Measurements from ENCODE around the gene THSD4.
"Not testable (repeated sequence)": the region's sequence is repeated elsewhere in the genome, so short reads cannot be mapped to it uniquely, and the experiment has no call there.

THSD4 gene

DNA sequence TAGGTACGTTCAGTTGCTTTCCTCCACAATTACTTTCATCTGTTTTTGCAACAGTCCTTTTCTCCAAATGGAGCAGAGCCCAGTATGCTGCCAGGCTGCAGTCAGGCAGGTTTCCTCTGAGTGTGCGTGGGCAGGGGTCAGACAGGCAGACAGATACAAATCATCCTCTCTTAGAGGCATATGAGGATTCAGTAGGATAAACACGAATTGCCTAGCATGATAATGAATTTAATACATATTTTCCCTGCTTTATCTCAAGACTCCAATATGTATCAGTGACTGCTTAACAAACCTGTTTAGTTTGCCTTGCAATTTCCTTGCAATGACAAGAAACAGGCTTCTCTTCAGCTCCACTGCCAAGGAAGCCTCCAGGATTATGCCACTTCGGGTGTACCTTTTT, 554.4 kb downstream of the THSD4 start:
- Histone ChIP-seq H2AFZ (ENCODE audit: low read length) (no peak overlapping the region), H3K27ac (ENCODE audit: low read depth, low read length, poor library complexity, severe bottlenecking) (no peak overlapping the region), H3K4me2 (ENCODE audit: low read length) (no peak overlapping the region), H4K20me1 (ENCODE audit: insufficient read depth, low read length) (no peaks in the 10 kb centered on the region), H3K79me2 (ENCODE audit: insufficient read depth, low read length) (no peaks in the 10 kb centered on the region), H3K9ac (ENCODE audit: low read length) (no peak overlapping the region), H3F3A (ENCODE audit: insufficient read depth, low read length) (no peaks in the 10 kb centered on the region), H3K4me3 (ENCODE audit: low read depth, low read length, poor library complexity, severe bottlenecking) (no peak overlapping the region), H3K36me3 (ENCODE audit: insufficient read depth, low read length) (no peaks in the 10 kb centered on the region), H3K27me3 (ENCODE audit: insufficient read depth, low read length) (no peaks in the 10 kb centered on the region), H3K9me2 (ENCODE audit: low read depth, low read length) (no peaks in the 10 kb centered on the region), H3K4me1 (ENCODE audit: insufficient read depth, low read length, severe bottlenecking) (no peaks in the 10 kb centered on the region), H3K9me3 (ENCODE audit: low read length) (no peaks in the 10 kb centered on the region)
- TF ChIP-seq CTCF (IDR thresholded peaks at IDR 0.05; ENCODE audit: low read length) (no peak), EZH2 (IDR thresholded peaks at IDR 0.05; ENCODE audit: borderline replicate concordance, low read length) (no peak)

DNA sequence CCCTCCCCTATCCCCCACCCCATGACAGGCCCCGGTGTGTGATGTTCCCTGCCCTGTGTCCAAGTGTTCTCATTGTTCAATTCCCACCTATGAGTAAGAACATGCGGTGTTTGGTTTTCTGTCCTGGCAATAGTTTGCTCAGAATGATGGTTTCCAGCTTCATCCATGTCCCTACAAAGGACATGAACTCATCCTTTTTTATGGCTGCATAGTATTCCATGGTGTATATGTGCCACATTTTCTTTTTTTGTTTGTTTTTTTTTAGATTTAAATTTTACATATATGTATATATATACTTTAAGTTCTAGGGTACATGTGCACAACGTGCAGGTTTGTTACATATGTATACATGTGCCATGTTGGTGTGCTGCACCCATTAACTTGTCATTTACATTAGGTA, 555.0 kb downstream of the THSD4 start:
- H2AFZ ChIP-seq (ENCODE audit: low read length); H3K9ac ChIP-seq (ENCODE audit: low read length); H3K9me2 ChIP-seq (ENCODE audit: low read depth, low read length); H3K4me2 ChIP-seq (ENCODE audit: low read length); H3F3A ChIP-seq (ENCODE audit: insufficient read depth, low read length); H3K79me2 ChIP-seq (ENCODE audit: insufficient read depth, low read length); H4K20me1 ChIP-seq (ENCODE audit: insufficient read depth, low read length); H3K27ac ChIP-seq (ENCODE audit: low read depth, low read length, poor library complexity, severe bottlenecking); H3K4me3 ChIP-seq (ENCODE audit: low read depth, low read length, poor library complexity, severe bottlenecking); H3K9me3 ChIP-seq (ENCODE audit: low read length); H3K27me3 ChIP-seq (ENCODE audit: insufficient read depth, low read length); H3K4me1 ChIP-seq (ENCODE audit: insufficient read depth, low read length, severe bottlenecking); H3K36me3 ChIP-seq (ENCODE audit: insufficient read depth, low read length): not testable (repeated sequence)

DNA sequence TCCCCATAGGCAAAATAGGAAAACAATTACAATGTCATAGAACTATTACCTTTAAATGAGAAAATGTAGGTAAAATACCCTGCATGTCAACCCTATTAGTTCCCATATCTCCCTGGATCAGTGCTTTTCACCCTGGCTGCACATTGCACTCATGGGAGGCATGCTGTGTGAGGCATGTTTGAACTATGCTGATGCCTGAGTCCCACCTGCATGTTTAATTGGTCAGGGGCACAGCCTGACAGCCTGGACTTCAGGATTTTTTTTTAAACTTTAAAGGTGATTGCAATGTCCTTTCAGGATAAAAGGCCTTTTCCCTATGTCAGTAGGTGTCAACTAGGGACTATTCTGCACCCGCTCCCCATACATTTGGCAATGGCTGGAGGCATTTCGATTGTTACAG, 559.1 kb downstream of the THSD4 start:
- Histone ChIP-seq H3K27ac (ENCODE audit: low read depth, low read length, poor library complexity, severe bottlenecking) (no peak overlapping the region), H2AFZ (ENCODE audit: low read length) (no peak overlapping the region), H3K9ac (ENCODE audit: low read length) (no peak overlapping the region), H3F3A (ENCODE audit: insufficient read depth, low read length) (no peaks in the 10 kb centered on the region), H3K4me3 (ENCODE audit: low read depth, low read length, poor library complexity, severe bottlenecking) (no peak overlapping the region), H3K79me2 (ENCODE audit: insufficient read depth, low read length) (no peaks in the 10 kb centered on the region), H3K27me3 (ENCODE audit: insufficient read depth, low read length) (no peaks in the 10 kb centered on the region), H3K9me2 (ENCODE audit: low read depth, low read length) (no peaks in the 10 kb centered on the region), H3K36me3 (ENCODE audit: insufficient read depth, low read length) (no peaks in the 10 kb centered on the region), H3K4me1 (ENCODE audit: insufficient read depth, low read length, severe bottlenecking) (no peaks in the 10 kb centered on the region), H3K9me3 (ENCODE audit: low read length) (no peaks in the 10 kb centered on the region), H4K20me1 (ENCODE audit: insufficient read depth, low read length) (no peaks in the 10 kb centered on the region), H3K4me2 (ENCODE audit: low read length) (no peak overlapping the region)
- TF ChIP-seq CTCF (IDR thresholded peaks at IDR 0.05; ENCODE audit: low read length), result no peak
- TF ChIP-seq EZH2 (IDR thresholded peaks at IDR 0.05; ENCODE audit: borderline replicate concordance, low read length), result no peak

- Histone ChIP-seq H4K20me1 (ENCODE audit: insufficient read depth, low read length) (no peaks in the 10 kb centered on the region), H3K36me3 (ENCODE audit: insufficient read depth, low read length) (no peaks in the 10 kb centered on the region), H3K9me3 (ENCODE audit: low read length) (no peaks in the 10 kb centered on the region), H3K27ac (ENCODE audit: low read depth, low read length, poor library complexity, severe bottlenecking) (no peak overlapping the region), H3K4me3 (ENCODE audit: low read depth, low read length, poor library complexity, severe bottlenecking) (no peak overlapping the region), H3K9me2 (ENCODE audit: low read depth, low read length) (no peaks in the 10 kb centered on the region), H3F3A (ENCODE audit: insufficient read depth, low read length) (no peaks in the 10 kb centered on the region), H3K4me1 (ENCODE audit: insufficient read depth, low read length, severe bottlenecking) (no peaks in the 10 kb centered on the region), H2AFZ (ENCODE audit: low read length) (no peak overlapping the region), H3K9ac (ENCODE audit: low read length) (no peak overlapping the region), H3K27me3 (ENCODE audit: insufficient read depth, low read length) (no peaks in the 10 kb centered on the region), H3K79me2 (ENCODE audit: insufficient read depth, low read length) (no peaks in the 10 kb centered on the region), H3K4me2 (ENCODE audit: low read length) (no peak overlapping the region)
- no peak for TF ChIP-seq CTCF (IDR thresholded peaks at IDR 0.05; ENCODE audit: low read length)
- no peak for TF ChIP-seq EZH2 (IDR thresholded peaks at IDR 0.05; ENCODE audit: borderline replicate concordance, low read length)
Measured at GRCh38 chr15:71677352-71677751, 562.1 kb downstream of the THSD4 start.
